Measurements from ENCODE around the gene KCND2.

DNA sequence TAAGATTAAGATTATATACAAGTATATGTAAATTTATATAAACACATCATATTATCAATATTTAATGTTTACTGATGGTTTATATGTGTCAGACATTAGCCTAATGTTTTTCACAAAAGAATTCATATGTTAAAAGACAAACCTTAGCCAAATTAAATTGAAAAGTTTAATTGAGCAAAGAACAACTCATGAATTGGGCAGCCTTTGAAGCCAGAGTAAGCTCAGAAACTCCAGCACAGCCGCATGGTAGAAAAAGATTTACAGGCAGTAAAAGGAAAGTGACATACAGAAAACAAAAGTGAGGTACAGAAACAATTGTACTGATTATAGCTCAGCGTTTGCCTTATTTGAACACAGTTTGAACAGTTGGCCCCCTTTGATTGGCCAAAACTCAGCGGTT, 460.9 kb downstream of the KCND2 start:
- TF ChIP-seq, protein P1, sequence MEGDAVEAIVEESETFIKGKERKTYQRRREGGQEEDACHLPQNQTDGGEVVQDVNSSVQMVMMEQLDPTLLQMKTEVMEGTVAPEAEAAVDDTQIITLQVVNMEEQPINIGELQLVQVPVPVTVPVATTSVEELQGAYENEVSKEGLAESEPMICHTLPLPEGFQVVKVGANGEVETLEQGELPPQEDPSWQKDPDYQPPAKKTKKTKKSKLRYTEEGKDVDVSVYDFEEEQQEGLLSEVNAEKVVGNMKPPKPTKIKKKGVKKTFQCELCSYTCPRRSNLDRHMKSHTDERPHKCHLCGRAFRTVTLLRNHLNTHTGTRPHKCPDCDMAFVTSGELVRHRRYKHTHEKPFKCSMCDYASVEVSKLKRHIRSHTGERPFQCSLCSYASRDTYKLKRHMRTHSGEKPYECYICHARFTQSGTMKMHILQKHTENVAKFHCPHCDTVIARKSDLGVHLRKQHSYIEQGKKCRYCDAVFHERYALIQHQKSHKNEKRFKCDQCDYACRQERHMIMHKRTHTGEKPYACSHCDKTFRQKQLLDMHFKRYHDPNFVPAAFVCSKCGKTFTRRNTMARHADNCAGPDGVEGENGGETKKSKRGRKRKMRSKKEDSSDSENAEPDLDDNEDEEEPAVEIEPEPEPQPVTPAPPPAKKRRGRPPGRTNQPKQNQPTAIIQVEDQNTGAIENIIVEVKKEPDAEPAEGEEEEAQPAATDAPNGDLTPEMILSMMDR (IDR thresholded peaks at IDR 0.05; ENCODE audit: low read length): no peak
- TF ChIP-seq EZH2 (IDR thresholded peaks at IDR 0.05; ENCODE audit: borderline replicate concordance, low read length): no peak
